SW480 (cell line): ENCODE measurements around the gene MEF2D.

Source experiments
- DNase-seq: peaks from one replicate; pipeline ENCODE4 v3.0.0-alpha.2; 2016; ENCODE audit warnings: low spot score

MEF2D gene

GRCh38 chr1:156499842-156500542, 583 bp downstream of the MEF2D start:
- DNase-seq = no peak

DNA sequence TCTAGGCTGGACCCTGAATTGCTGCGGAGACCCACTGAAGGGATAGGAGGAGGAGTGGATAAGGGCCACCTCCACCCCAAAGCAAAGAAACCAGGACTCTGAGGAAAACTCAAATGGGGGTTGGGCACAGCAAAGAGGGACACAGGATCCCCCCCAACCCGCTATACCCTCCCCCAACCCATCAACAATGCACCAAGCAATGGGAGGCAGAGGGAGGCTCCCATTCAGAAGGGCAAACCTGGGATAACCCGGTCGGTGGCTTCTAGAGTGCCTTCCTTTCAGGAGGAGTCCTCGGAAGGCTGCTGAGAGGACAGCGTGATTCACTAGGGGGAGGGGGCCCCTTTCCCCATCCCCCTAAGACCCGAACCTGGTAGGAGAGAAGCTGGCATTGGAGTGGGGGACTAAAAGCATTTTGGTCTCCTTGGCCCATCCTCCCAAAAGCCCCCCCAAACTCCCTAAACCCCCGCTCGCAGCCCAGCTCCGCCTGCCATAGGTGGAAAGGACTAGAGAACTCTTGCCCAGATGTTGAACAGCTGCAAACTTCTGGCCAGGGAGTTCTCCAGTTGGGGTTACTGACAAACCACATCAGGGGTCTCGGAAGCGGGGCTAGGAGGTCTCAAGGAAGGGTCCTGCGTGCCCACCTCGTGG, 1.3 kb downstream of the MEF2D start:
- DNase-seq = no peak

DNA sequence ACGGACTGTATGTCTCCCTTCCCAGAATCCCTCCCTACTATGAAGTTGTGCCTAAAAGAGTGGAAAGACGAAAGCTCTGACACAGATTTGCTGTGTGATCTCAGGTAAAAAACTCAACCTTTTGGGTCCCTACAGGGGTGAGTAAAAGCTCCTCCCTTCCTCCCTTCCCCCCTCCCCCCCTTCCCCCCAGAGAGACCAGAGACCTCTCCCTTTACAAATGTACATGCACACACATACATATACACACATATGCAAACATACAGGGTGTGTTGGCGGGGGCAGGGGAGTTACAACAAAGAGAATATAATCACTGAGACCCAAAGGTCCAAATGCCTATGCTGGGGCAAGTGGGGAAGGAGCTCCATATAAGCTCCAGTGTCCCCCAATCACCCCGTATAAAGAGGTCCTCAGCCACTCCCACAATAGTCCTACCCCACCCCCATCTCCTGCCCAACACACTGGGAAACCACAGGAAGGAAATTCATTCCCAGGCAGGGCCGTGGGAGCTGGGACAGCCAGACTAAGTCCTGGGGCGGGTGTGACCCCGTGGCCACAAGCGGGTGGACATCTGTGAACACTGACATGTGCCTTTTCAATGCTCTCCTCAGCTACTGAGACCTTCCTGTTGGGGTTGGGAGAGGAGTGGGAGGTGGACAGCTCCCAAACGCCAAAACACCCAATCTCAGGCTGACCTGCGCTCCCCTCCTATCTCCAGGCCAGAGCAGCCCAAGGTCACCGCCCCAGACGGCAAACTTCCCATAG, 2.0 kb downstream of the MEF2D start:
- peak; percentile 36 for DNase-seq

GRCh38 chr1:156497743-156498431, 2.7 kb downstream of the MEF2D start:
- DNase-seq = no peak

- no peak for DNase-seq
Observed at GRCh38 chr1:156497078-156497742, 3.4 kb downstream of the MEF2D start.

GRCh38 chr1:156496211-156496761, 4.3 kb downstream of the MEF2D start:
- DNase-seq = no peak

- no peak for DNase-seq
Observed at GRCh38 chr1:156495401-156496140, 5.0 kb downstream of the MEF2D start.

- no peak for DNase-seq
Observed at GRCh38 chr1:156494309-156494895, 6.2 kb downstream of the MEF2D start.

DNA sequence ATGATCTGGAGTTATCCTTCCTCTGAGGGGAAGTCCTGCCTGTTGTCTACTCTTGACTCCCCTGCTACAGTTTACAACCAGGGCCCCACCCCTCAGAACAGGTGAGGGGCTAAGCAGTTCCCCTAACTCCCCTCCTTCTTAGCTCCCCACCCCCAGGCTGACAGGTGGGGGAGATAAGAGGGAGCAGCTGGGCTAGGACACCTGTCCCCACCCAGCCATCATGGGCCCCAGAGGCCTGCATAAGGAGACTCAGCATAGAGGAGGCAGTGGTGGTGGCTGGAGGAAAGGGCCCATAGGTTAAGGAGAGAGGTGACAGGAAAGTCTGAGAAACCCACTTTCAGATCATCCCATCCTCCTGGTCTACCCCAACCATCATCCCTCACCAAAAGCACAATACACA, 6.8 kb downstream of the MEF2D start:
- no peak for DNase-seq

GRCh38 chr1:156493154-156493631, 7.4 kb downstream of the MEF2D start:
- no peak for DNase-seq

DNA sequence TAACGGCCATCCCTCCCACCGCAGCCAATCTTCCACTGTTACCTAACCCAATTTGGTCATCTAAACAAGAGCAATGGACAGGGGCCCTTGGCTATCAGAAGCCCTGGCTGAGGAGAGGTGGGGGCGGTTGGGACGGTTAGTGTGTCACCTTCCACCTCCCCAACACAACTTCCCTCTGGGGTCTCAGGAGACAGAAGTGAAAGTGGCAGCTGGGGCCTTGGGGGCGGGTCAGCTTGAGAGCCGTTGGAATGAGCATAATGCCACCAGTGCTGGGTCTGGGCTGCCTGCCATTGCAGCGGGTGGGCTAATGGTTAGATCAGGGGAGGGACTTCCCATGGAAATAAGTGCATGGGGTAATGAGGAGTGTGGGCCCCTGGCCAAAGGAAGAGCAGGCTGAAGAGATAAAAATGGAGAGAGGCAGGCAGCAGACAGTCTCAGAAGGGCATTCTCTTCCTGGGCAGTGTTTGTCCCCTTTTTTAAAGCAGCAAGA, 7.9 kb downstream of the MEF2D start:
- DNase-seq = no peak

- no peak for DNase-seq
Observed at GRCh38 chr1:156492013-156492590, 8.5 kb downstream of the MEF2D start.

DNA sequence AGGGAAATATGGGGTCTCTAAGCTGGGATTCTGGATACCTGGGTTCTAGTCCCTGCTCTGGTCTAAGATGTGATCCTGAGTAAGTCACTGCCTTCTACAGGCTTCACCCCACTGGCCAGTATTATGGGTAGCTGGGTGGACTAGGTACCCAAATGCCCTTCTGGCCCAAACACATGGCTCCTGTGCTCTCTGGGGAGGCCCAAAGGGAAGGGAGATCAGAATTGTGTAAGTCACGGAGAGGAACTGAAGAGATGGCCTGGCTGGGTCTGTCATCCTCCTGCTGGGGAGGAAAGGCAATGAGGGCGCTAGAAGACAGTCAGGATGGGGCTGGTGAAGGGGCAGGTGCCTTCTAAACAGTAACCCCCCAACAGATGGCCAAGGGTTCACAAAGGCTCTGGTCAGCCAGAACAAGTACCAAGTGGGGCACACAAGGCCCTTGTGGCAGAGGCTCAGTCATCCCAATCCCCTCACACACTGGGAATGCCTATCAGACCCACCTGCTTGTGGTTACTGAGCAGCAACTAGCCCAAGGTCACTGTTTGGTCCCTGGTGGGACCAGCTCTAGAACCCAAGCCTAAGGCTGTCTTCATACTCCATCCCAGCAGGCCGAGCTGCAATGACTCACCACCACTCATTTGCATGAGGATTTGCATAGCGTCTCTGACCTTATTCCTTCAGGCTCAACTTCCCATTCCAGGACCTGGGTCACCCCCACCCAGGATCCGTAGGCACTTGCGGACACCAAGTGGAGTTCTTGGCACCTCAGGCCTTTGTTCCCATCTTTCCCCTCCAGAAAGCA, 9.2 kb downstream of the MEF2D start:
- no peak for DNase-seq

- no peak for DNase-seq
Observed at GRCh38 chr1:156490401-156491032, 10.1 kb downstream of the MEF2D start.

- no peak for DNase-seq
Observed at GRCh38 chr1:156489935-156490293, 10.7 kb downstream of the MEF2D start.

DNA sequence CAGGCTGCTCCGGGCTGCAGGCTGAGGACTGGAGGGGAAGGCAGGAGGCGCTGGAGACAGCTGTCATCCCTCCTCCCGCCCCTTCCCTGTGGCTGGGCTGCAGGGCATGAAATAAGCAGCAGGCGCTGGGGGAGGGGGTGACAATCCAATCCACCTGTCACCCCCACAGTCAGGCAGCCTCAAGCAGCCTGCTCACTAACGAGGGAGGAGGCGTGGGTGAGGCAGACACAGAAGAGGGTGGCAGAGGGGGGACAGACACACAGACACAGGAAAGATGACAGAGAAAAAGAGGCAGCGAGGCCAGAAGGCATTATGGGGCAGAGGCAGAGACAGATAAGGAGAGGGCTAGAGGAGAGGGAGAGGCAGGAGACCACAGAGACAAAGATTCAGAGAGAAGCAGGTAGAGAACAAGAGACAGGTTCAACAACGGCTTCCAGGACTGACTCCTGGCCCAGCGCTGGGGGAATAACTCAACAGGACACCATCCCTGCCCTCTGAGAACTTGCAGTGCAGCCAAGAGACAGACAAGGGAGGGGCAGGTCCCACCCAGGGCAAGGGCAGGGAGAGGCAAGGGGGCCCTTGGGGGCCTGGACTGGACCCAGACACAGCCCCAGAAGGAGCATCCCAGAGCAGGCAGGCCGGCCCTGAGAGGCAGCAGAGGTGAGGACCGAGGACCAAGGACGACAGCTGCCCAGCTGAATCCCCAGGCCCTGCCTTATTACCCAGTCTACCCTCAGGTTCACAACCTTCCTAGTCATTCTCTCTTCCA, 11.2 kb downstream of the MEF2D start:
- no peak for DNase-seq

DNA sequence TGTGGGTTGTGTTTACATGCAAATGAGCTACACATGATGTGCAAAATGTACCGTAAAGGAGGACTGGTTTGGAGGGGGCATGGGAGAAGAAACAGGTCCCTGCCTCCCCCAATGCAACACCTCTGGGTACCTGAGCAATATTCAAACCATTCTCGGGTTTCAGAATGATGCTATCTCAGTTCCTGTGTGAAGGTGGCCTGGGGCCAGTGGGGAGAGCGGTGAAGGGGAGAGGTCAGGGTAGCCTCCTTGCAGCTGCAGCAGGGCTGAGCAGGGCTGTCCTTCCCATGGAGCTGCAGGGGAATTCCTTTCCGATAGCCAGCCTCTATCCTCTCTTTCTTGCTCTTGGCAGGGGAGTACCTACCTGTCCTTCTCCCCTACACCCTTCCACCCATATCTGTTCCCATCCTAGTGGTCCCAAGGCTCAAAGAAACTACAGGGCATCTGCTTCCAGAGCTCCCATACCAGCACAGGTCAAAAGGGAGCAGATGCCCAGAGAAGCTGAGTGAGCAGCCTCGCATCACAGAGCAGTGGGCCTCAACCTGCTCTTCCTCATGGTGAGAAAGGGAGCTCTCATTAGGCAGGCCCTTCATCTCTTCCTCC, 11.9 kb downstream of the MEF2D start:
- DNase-seq = no peak
